ENCODE results near the gene CD22.

CD22 gene

DNA sequence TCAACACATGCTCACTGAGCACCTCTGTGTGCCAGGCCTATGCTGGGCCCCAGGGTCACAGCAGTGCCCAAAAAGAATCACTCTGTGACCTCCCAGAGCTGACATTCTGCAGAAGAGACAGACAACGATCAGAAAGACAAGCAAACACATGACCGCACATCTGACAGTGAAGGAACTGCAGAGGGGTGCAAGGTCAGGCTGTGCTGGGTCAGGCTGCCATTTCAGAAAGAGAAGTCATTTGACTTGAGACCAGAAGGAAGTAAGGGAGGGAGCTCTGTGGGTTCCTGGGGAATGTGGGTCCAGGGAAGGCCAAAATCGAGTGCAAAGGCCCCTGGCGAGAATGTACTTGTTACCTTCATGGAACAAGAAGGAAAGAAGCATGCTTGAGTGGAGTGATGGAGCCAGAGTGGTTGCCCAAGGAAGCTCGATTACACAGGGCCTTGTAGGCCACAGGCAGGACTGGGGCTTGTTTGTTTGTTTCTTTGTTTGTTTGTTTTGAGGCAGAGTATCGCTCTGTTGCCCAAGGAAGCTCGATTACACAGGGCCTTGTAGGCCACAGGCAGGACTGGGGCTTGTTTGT lies 11.4 kb upstream of the CD22 start:
- Histone ChIP-seq H3K27me3 (replicated peaks; ENCODE audit: control insufficient read depth, insufficient read depth, low read length) (no peaks in the 10 kb centered on the region), H3K4me3 (replicated peaks; ENCODE audit: low read depth, low read length) (no peak overlapping the region), H3K36me3 (ENCODE audit: control insufficient read depth, insufficient read depth, low read length) (no peaks in the 10 kb centered on the region)
- no peak for DNase-seq (ENCODE audit: extremely low read depth, insufficient read length)
- TF ChIP-seq, protein P1, sequence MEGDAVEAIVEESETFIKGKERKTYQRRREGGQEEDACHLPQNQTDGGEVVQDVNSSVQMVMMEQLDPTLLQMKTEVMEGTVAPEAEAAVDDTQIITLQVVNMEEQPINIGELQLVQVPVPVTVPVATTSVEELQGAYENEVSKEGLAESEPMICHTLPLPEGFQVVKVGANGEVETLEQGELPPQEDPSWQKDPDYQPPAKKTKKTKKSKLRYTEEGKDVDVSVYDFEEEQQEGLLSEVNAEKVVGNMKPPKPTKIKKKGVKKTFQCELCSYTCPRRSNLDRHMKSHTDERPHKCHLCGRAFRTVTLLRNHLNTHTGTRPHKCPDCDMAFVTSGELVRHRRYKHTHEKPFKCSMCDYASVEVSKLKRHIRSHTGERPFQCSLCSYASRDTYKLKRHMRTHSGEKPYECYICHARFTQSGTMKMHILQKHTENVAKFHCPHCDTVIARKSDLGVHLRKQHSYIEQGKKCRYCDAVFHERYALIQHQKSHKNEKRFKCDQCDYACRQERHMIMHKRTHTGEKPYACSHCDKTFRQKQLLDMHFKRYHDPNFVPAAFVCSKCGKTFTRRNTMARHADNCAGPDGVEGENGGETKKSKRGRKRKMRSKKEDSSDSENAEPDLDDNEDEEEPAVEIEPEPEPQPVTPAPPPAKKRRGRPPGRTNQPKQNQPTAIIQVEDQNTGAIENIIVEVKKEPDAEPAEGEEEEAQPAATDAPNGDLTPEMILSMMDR (IDR thresholded peaks at IDR 0.05; ENCODE audit: insufficient read depth, low read length, poor library complexity, severe bottlenecking), result no peak

- Histone ChIP-seq H3K36me3 (ENCODE audit: control insufficient read depth, insufficient read depth, low read length) (no peaks in the 10 kb centered on the region), H3K4me3 (replicated peaks; ENCODE audit: low read depth, low read length) (no peak overlapping the region), H3K27me3 (replicated peaks; ENCODE audit: control insufficient read depth, insufficient read depth, low read length) (no peaks in the 10 kb centered on the region)
- TF ChIP-seq, protein P1 (IDR thresholded peaks at IDR 0.05; ENCODE audit: insufficient read depth, low read length, poor library complexity, severe bottlenecking), result no peak
- DNase-seq (ENCODE audit: extremely low read depth, insufficient read length), result no peak
Observed at GRCh38 chr19:35318679-35319448, 10.1 kb upstream of the CD22 start.

GRCh38 chr19:35320065-35320713 lies 8.8 kb upstream of the CD22 start:
- no peak for DNase-seq (ENCODE audit: extremely low read depth, insufficient read length)
- Histone ChIP-seq H3K27me3 (replicated peaks; ENCODE audit: control insufficient read depth, insufficient read depth, low read length) (no peaks in the 10 kb centered on the region), H3K36me3 (ENCODE audit: control insufficient read depth, insufficient read depth, low read length) (no peaks in the 10 kb centered on the region), H3K4me3 (replicated peaks; ENCODE audit: low read depth, low read length) (no peak overlapping the region)
- TF ChIP-seq, protein P1 (IDR thresholded peaks at IDR 0.05; ENCODE audit: insufficient read depth, low read length, poor library complexity, severe bottlenecking), result no peak

DNA sequence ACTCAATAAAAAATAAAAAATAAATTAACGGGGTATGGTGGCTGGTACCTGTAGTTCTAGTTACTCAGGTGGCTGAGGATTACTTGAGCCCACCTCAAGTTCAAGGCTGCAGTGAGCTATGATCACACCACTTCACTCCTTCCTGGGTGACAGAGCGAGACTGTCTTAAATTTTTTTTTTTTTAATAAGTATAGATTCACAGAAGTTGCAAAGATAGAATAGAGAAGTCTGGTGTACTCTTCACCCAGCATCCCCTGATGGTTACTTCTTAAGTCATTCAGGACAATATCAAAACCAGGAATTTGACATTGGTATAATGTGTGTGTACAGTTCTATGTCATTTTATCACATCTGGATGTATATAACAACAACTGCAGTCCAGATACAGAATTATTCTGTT lies 7.7 kb upstream of the CD22 start:
- Histone ChIP-seq H3K27me3 (replicated peaks; ENCODE audit: control insufficient read depth, insufficient read depth, low read length) (no peaks in the 10 kb centered on the region), H3K36me3 (ENCODE audit: control insufficient read depth, insufficient read depth, low read length) (no peaks in the 10 kb centered on the region), H3K4me3 (replicated peaks; ENCODE audit: low read depth, low read length) (no peak overlapping the region)
- TF ChIP-seq, protein P1 (IDR thresholded peaks at IDR 0.05; ENCODE audit: insufficient read depth, low read length, poor library complexity, severe bottlenecking), result no peak
- no peak for DNase-seq (ENCODE audit: extremely low read depth, insufficient read length)

DNA sequence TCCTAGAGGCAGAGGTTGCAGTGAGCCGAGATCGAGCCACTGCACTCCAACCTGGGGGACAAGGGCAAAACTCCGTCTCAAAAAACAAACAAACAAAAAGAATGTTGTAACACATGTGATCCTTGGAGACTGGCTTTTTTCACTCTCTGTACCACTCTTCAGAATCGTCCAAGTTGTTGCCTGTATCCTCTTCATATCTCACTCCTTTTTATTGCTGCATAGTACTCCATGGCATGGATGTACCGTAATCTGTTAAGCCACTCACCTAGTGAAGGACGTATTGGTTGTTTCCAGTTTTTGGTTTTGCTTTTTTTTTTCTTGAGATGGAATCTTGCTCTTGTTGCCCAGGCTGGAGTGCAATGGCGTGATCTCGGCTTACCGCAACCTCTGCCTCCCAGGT lies 7.0 kb upstream of the CD22 start:
- DNase-seq (ENCODE audit: extremely low read depth, insufficient read length), result no peak
- no peaks in the 10 kb centered on the region for H3K27me3 ChIP-seq (replicated peaks; ENCODE audit: control insufficient read depth, insufficient read depth, low read length)
- TF ChIP-seq, protein P1 (IDR thresholded peaks at IDR 0.05; ENCODE audit: insufficient read depth, low read length, poor library complexity, severe bottlenecking), result no peak
- H3K36me3 ChIP-seq (ENCODE audit: control insufficient read depth, insufficient read depth, low read length), result no peaks in the 10 kb centered on the region
- H3K4me3 ChIP-seq (replicated peaks; ENCODE audit: low read depth, low read length), result no peak overlapping the region
